HepG2 (cell line): ENCODE data around the gene CD248. TPM values are rescaled to one million over a fixed set of nuclear protein-coding genes. Genes with fewer than 3 reads are reported as not detected.

ENCODE experiments used
- BRD4 ChIP-seq: sonication (generic); formaldehyde crosslinking; IDR thresholded peaks from 2 replicates; pipeline ENCODE4 v1.4.0; 2020; ENCODE audit warnings: missing genetic modification reagents
- ELF1 ChIP-seq: sonication (generic); formaldehyde crosslinking; IDR thresholded peaks from 2 replicates; pipeline ENCODE4 v1.4.0; 2020; ENCODE audit warnings: missing genetic modification reagents
- KDM5A ChIP-seq: fragments of 200-600 bp; sonication (generic); IDR thresholded peaks from 2 replicates; pipeline ENCODE4 v1.7.0; 2018; ENCODE audit warnings: antibody characterized with exemption, mild to moderate bottlenecking, low read length, borderline replicate concordance
- KLF16 ChIP-seq, 2 experiments: sonication (generic) in 1 of 2; formaldehyde crosslinking in 1 of 2; IDR thresholded peaks; 2 replicates each; pipeline versions ENCODE4 v1.6.1 to v1.8.0; 2016 to 2023; ENCODE audit warnings: missing genetic modification reagents in 2 of 2, missing compliant biosample characterization in 1 of 2
- MEF2D ChIP-seq: sonication (generic); formaldehyde crosslinking; IDR thresholded peaks from 2 replicates; pipeline ENCODE4 v1.5.1; 2020; ENCODE audit warnings: mild to moderate bottlenecking, missing genetic modification reagents
- NCOA1 ChIP-seq: sonication (generic); formaldehyde crosslinking; IDR thresholded peaks from 2 replicates; pipeline ENCODE4 v1.9.0; 2021; ENCODE audit warnings: missing genetic modification reagents
- PAF1 ChIP-seq: IDR thresholded peaks from 2 replicates; pipeline ENCODE4 v1.6.1; 2016; ENCODE audit warnings: missing genetic modification reagents, missing compliant biosample characterization
- SIX4 ChIP-seq: sonication (generic); formaldehyde crosslinking; IDR thresholded peaks from 2 replicates; pipeline ENCODE4 v1.4.0; 2020; ENCODE audit warnings: missing genetic modification reagents
- SMARCE1 ChIP-seq: fragments of 450-650 bp; IDR thresholded peaks from 2 replicates; pipeline ENCODE4 v1.6.1; 2017; ENCODE audit warnings: borderline replicate concordance
- SPEN ChIP-seq: sonication (generic); formaldehyde crosslinking; IDR thresholded peaks from 2 replicates; pipeline ENCODE4 v1.5.1; 2020; ENCODE audit warnings: low read depth, mild to moderate bottlenecking, missing genetic modification reagents
- TOPORS ChIP-seq: sonication (generic); formaldehyde crosslinking; IDR thresholded peaks from 2 replicates; pipeline ENCODE4 v1.8.0; 2023; ENCODE audit warnings: mild to moderate bottlenecking, missing genetic modification reagents
- ZMAT3 ChIP-seq: sonication (generic); formaldehyde crosslinking; conservative IDR thresholded peaks from 2 replicates; pipeline ENCODE4 v1.7.0; 2021; ENCODE audit warnings: missing genetic modification reagents
- ZNF232 ChIP-seq: sonication (generic); formaldehyde crosslinking; IDR thresholded peaks from 2 replicates; pipeline ENCODE4 v1.4.0; 2020; ENCODE audit warnings: missing genetic modification reagents, borderline replicate concordance
- ZNF256 ChIP-seq: sonication (generic); formaldehyde crosslinking; conservative IDR thresholded peaks from 2 replicates; pipeline ENCODE4 v1.4.0; 2020; ENCODE audit warnings: missing genetic modification reagents
- ZNF710 ChIP-seq: sonication (generic); formaldehyde crosslinking; IDR thresholded peaks from 2 replicates; pipeline ENCODE4 v1.5.0; 2020; ENCODE audit warnings: mild to moderate bottlenecking, missing genetic modification reagents, borderline replicate concordance
- ZSCAN29 ChIP-seq: sonication (generic); formaldehyde crosslinking; conservative IDR thresholded peaks from 2 replicates; pipeline ENCODE4 v1.4.0; 2020; ENCODE audit warnings: mild to moderate bottlenecking, missing genetic modification reagents
- polyA plus RNA-seq, 8 experiments: library from polyadenylated mRNA; depleted of rRNA in 3 of 8; stranded (reverse) in 7 of 8; unstranded in 1 of 8; fragments of >200 nt; fragmentation: Illumina TruSeq in 4 of 8; extraction: Trizol in 4 of 8; gene quantifications; 2 replicates each; pipeline versions ENCODE4 v1.2.1 to v1.2.3, GENCODE V29; 2011 to 2016; ENCODE audit warnings: low read depth in 4 of 8, missing spikeins in 1 of 8, mixed read lengths in 1 of 8; ENCODE audit not compliant: insufficient read depth in 1 of 8
- total RNA-seq, 5 experiments: library from RNA; depleted of rRNA; stranded (reverse); fragments of >200 nt; fragmentation: Illumina TruSeq; extraction: Trizol; gene quantifications; 2 replicates each; pipeline ENCODE4 v1.2.3, GENCODE V29; 2016; ENCODE audit warnings: low read depth in 1 of 5
- TF ChIP-seq, protein P1 (sequence below): sonication (generic); formaldehyde crosslinking; IDR thresholded peaks from 2 replicates; pipeline ENCODE4 v1.4.0; 2020; ENCODE audit warnings: missing genetic modification reagents, borderline replicate concordance
- TF ChIP-seq, protein P2 (sequence below): sonication (generic); formaldehyde crosslinking; IDR thresholded peaks from 2 replicates; pipeline ENCODE4 v1.5.1; 2020; ENCODE audit warnings: mild to moderate bottlenecking, missing genetic modification reagents, borderline replicate concordance

The CD248 gene
- total and polyA plus RNA-seq, 2 of the 13 experiments (the other 11 are each of a cell fraction or from before 2014, with no cell fraction given): 0.25 to 0.35 TPM

GRCh38 chr11:66289548-66290329 is 27.1 kb downstream of the CD248 start (continued):
- TF ChIP-seq, protein P1, sequence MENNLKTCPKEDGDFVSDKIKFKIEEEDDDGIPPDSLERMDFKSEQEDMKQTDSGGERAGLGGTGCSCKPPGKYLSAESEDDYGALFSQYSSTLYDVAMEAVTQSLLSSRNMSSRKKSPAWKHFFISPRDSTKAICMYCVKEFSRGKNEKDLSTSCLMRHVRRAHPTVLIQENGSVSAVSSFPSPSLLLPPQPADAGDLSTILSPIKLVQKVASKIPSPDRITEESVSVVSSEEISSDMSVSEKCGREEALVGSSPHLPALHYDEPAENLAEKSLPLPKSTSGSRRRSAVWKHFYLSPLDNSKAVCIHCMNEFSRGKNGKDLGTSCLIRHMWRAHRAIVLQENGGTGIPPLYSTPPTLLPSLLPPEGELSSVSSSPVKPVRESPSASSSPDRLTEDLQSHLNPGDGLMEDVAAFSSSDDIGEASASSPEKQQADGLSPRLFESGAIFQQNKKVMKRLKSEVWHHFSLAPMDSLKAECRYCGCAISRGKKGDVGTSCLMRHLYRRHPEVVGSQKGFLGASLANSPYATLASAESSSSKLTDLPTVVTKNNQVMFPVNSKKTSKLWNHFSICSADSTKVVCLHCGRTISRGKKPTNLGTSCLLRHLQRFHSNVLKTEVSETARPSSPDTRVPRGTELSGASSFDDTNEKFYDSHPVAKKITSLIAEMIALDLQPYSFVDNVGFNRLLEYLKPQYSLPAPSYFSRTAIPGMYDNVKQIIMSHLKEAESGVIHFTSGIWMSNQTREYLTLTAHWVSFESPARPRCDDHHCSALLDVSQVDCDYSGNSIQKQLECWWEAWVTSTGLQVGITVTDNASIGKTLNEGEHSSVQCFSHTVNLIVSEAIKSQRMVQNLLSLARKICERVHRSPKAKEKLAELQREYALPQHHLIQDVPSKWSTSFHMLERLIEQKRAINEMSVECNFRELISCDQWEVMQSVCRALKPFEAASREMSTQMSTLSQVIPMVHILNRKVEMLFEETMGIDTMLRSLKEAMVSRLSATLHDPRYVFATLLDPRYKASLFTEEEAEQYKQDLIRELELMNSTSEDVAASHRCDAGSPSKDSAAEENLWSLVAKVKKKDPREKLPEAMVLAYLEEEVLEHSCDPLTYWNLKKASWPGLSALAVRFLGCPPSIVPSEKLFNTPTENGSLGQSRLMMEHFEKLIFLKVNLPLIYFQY (CRISPR knock-in tag): 0 out of 2 replicates have a peak, but pooled peaks have one; percentile 1
- TF ChIP-seq ZNF232 (CRISPR knock-in tag): peak; percentile 76; the same call in 1 of the 2 replicates
- peak; percentile 67; the same call in 1 of the 2 replicates for TF ChIP-seq ZMAT3 (CRISPR knock-in tag)
- no peak for TF ChIP-seq NCOA1
- TF ChIP-seq ZNF710 (CRISPR knock-in tag): no peak; the same call in 1 of the 2 replicates
- TF ChIP-seq PAF1 (CRISPR knock-in tag): no peak
- no peak for TF ChIP-seq KDM5A
- no peak for TF ChIP-seq KLF16 (CRISPR knock-in tag; IDR thresholded peaks at IDR 0.05)
- peak; percentile 25; the same call in 1 of the 2 replicates for TF ChIP-seq ZNF256 (CRISPR knock-in tag)
- TF ChIP-seq, protein P2, sequence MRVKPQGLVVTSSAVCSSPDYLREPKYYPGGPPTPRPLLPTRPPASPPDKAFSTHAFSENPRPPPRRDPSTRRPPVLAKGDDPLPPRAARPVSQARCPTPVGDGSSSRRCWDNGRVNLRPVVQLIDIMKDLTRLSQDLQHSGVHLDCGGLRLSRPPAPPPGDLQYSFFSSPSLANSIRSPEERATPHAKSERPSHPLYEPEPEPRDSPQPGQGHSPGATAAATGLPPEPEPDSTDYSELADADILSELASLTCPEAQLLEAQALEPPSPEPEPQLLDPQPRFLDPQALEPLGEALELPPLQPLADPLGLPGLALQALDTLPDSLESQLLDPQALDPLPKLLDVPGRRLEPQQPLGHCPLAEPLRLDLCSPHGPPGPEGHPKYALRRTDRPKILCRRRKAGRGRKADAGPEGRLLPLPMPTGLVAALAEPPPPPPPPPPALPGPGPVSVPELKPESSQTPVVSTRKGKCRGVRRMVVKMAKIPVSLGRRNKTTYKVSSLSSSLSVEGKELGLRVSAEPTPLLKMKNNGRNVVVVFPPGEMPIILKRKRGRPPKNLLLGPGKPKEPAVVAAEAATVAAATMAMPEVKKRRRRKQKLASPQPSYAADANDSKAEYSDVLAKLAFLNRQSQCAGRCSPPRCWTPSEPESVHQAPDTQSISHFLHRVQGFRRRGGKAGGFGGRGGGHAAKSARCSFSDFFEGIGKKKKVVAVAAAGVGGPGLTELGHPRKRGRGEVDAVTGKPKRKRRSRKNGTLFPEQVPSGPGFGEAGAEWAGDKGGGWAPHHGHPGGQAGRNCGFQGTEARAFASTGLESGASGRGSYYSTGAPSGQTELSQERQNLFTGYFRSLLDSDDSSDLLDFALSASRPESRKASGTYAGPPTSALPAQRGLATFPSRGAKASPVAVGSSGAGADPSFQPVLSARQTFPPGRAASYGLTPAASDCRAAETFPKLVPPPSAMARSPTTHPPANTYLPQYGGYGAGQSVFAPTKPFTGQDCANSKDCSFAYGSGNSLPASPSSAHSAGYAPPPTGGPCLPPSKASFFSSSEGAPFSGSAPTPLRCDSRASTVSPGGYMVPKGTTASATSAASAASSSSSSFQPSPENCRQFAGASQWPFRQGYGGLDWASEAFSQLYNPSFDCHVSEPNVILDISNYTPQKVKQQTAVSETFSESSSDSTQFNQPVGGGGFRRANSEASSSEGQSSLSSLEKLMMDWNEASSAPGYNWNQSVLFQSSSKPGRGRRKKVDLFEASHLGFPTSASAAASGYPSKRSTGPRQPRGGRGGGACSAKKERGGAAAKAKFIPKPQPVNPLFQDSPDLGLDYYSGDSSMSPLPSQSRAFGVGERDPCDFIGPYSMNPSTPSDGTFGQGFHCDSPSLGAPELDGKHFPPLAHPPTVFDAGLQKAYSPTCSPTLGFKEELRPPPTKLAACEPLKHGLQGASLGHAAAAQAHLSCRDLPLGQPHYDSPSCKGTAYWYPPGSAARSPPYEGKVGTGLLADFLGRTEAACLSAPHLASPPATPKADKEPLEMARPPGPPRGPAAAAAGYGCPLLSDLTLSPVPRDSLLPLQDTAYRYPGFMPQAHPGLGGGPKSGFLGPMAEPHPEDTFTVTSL (CRISPR knock-in tag): peak; percentile 66; the same call in 1 of the 2 replicates
- no peak for TF ChIP-seq TOPORS (CRISPR knock-in tag)
- TF ChIP-seq ELF1 (CRISPR knock-in tag): no peak
- no peak for TF ChIP-seq ZSCAN29 (CRISPR knock-in tag)
- TF ChIP-seq BRD4 (CRISPR knock-in tag): no peak
- TF ChIP-seq SMARCE1: no peak
- peak; percentile 72; the same call in 1 of the 2 replicates for TF ChIP-seq MEF2D
- peak; percentile 18; the same call in 1 of the 2 replicates for TF ChIP-seq SPEN (CRISPR knock-in tag)
- TF ChIP-seq SIX4: peak; percentile 54; the same call in 1 of the 2 replicates
